GM12878 (cell line): ENCODE results near the gene LTBP2. TPM values are rescaled to one million over a fixed set of nuclear protein-coding genes. Genes with fewer than 3 reads are reported as not detected.

Experiments
- ATAC-seq: fragments of 200-7000 bp; cut with Tn5 transposase; 3 replicates; pipeline ENCODE4 v1.9.1; 2020; ENCODE audit warnings: mild to moderate bottlenecking, moderate library complexity
- BruUV-seq: library from RNA; stranded (reverse); fragments of 400-500 nt; replicated peaks from 2 replicates; lab custom pipeline; 2021; lab: Mats Ljungman, UMichigan
- CTCF ChIA-PET: fragments of 300-600 bp; sonication (Branson Sonifier 250); formaldehyde crosslinking; extraction: SDS; loops from one replicate; lab custom pipeline; 2021; ENCODE audit warnings: inconsistent platforms; lab: Yijun Ruan, JAX
- POLR2A ChIA-PET: fragments of 350-600 bp; formaldehyde crosslinking; extraction: SDS; loops from one replicate; lab custom pipeline; 2021; ENCODE audit warnings: inconsistent platforms; lab: Charles Lee
- RAD21 ChIA-PET: fragments of 300-600 bp; sonication (Branson Sonifier 250); formaldehyde crosslinking; loops from one replicate; lab custom pipeline; 2023; ENCODE audit warnings: antibody characterized with exemption; ENCODE audit not compliant: unreplicated experiment; lab: Charles Lee
- SMC1A ChIA-PET: fragments of 300-600 bp; sonication (Branson Sonifier 250); formaldehyde crosslinking; loops from one replicate; lab custom pipeline; 2023; ENCODE audit not compliant: unreplicated experiment, uncharacterized antibody; lab: Charles Lee
- DNase-seq: peaks from one replicate; pipeline ENCODE4 v3.0.0-alpha.2; 2011; ENCODE audit warnings: low read depth, low spot score
- FAIRE-seq: peaks from 3 replicates; lab custom pipeline; 2011; peaks lifted over from hg19 to GRCh38; lab: Jason Lieb, UNC
- H2AFZ ChIP-seq: 2 replicates; pipeline ENCODE4 v1.6.0; 2011; ENCODE audit warnings: low read depth, low read length, control low read depth; ENCODE audit not compliant: control insufficient read depth
- H3K27ac ChIP-seq: 2 replicates; pipeline ENCODE4 v1.5.1; 2011; ENCODE audit warnings: control low read depth; ENCODE audit not compliant: control insufficient read depth, insufficient read depth
- H3K27me3 ChIP-seq, 2 experiments: replicated peaks in 1 of 2; 2 replicates each; pipeline versions ENCODE4 v1.6.0 to v1.6.1; 2011; ENCODE audit warnings: low read length in 1 of 2; ENCODE audit not compliant: control insufficient read depth in 2 of 2, insufficient read depth in 2 of 2
- H3K36me3 ChIP-seq, 2 experiments: 2 replicates each; pipeline ENCODE4 v1.5.1; 2011; ENCODE audit warnings: low read length in 1 of 2; ENCODE audit not compliant: control insufficient read depth in 2 of 2, insufficient read depth in 2 of 2
- H3K4me1 ChIP-seq: 2 replicates; pipeline ENCODE4 v1.6.1; 2011; ENCODE audit warnings: mild to moderate bottlenecking, low read length, moderate library complexity, mixed read lengths; ENCODE audit not compliant: control insufficient read depth, insufficient read depth
- H3K4me2 ChIP-seq: 2 replicates; pipeline ENCODE4 v1.6.0; 2011; ENCODE audit warnings: control low read depth; ENCODE audit not compliant: control insufficient read depth, insufficient read depth
- H3K4me3 ChIP-seq: fragments of 200-600 bp; sonication (generic); 2 replicates; pipeline ENCODE4 v1.5.1; 2016
- H3K79me2 ChIP-seq: 2 replicates; pipeline ENCODE4 v1.6.0; 2011; ENCODE audit warnings: low read length; ENCODE audit not compliant: control insufficient read depth, insufficient read depth
- H3K9ac ChIP-seq: 2 replicates; pipeline ENCODE4 v1.8.0; 2011; ENCODE audit warnings: low read length, control low read depth, mixed read lengths; ENCODE audit not compliant: control insufficient read depth, insufficient read depth
- H3K9me3 ChIP-seq: replicated peaks from 3 replicates; pipeline ENCODE4 v1.5.1; 2011; ENCODE audit warnings: mild to moderate bottlenecking, low read length; ENCODE audit not compliant: control insufficient read depth, insufficient read depth
- H4K20me1 ChIP-seq: 2 replicates; pipeline ENCODE4 v1.6.0; 2011; ENCODE audit not compliant: control insufficient read depth, insufficient read depth
- POLR2AphosphoS2 ChIP-seq: IDR thresholded peaks from 2 replicates; pipeline ENCODE4 v1.6.1; 2011; ENCODE audit warnings: low read depth, mild to moderate bottlenecking, low read length, improper control_type of control experiment, moderate library complexity
- POLR2AphosphoS5 ChIP-seq: IDR thresholded peaks from 2 replicates; pipeline ENCODE4 v1.6.1; 2011; ENCODE audit warnings: mild to moderate bottlenecking, low read length, inconsistent platforms
- SMARCA5 ChIP-seq: fragments of 450-650 bp; IDR thresholded peaks from 2 replicates; pipeline ENCODE4 v1.6.1; 2017; ENCODE audit warnings: mild to moderate bottlenecking
- WGBS: methylation state at CpG from one replicate; pipeline ENCODE4 v1.1.6; 2016; ENCODE audit warnings: low lambda C conversion rate; ENCODE audit not compliant: insufficient replicate concordance, insufficient coverage; ENCODE audit errors: missing lambda C conversion rate; 5-methylcytosine and 5-hydroxymethylcytosine counted together
- in situ Hi-C: fragments of 300-500 bp; cut with MboI; formaldehyde crosslinking; loops from 9 replicates; pipeline ENCODE4 v1.14.3; 2018; ENCODE audit warnings: mixed read lengths
- intact Hi-C: fragments of 100-400 bp; cut with micrococcal nuclease; formaldehyde crosslinking; loops from one replicate; pipeline ENCODE4 v1.14.2; 2022; ENCODE audit not compliant: unreplicated experiment
- polyA plus RNA-seq, 11 experiments: library from polyadenylated mRNA; depleted of rRNA in 4 of 11; unstranded in 6 of 11; stranded (reverse) in 5 of 11; fragments of >200 nt; fragmentation: Nextera tagmentation in 4 of 11; fragmentation: Illumina TruSeq in 1 of 11; extraction: Ambion mirVana in 4 of 11; extraction: Trizol in 1 of 11; gene quantifications; 1 replicate in 1 of 11; 2 replicates in 10 of 11; pipeline versions ENCODE4 v1.2.1 to v1.2.3, GENCODE V29; 2011 to 2016; ENCODE audit warnings: inconsistent platforms in 2 of 11, missing spikeins in 2 of 11, low read depth in 1 of 11
- total RNA-seq, 4 experiments: library from RNA; depleted of rRNA in 3 of 4; stranded (reverse); fragments of >200 nt in 3 of 4; fragmentation: Illumina TruSeq in 1 of 4; extraction: Trizol in 1 of 4; gene quantifications; 2 replicates each; pipeline versions ENCODE4 v1.2.1 to v1.2.3, GENCODE V29; 2013 to 2021
- TF ChIP-seq, protein P1 (sequence below): IDR thresholded peaks from 2 replicates; pipeline ENCODE4 v1.6.1; 2011; ENCODE audit warnings: borderline replicate concordance, low read depth, mild to moderate bottlenecking, moderate library complexity, mixed read lengths, low read length; ENCODE audit not compliant: insufficient read depth; ENCODE audit errors: extremely low read length
- TF ChIP-seq, protein P2 (sequence below): fragments of 450-650 bp; IDR thresholded peaks from 2 replicates; pipeline ENCODE4 v1.6.1; 2017; ENCODE audit warnings: mild to moderate bottlenecking, moderate library complexity
- TF ChIP-seq, protein P3 (sequence below): fragments of 450-650 bp; IDR thresholded peaks from 2 replicates; pipeline ENCODE4 v1.6.1; 2018; ENCODE audit warnings: mild to moderate bottlenecking, low read depth, moderate library complexity; ENCODE audit not compliant: partially characterized antibody

LTBP2 gene
- total and polyA plus RNA-seq, 10 of the 15 experiments (the other 5 are each of a cell fraction or from before 2014, with no cell fraction given): 0.03 to 0.23 (median 0.06) TPM; not detected in 1

DNA sequence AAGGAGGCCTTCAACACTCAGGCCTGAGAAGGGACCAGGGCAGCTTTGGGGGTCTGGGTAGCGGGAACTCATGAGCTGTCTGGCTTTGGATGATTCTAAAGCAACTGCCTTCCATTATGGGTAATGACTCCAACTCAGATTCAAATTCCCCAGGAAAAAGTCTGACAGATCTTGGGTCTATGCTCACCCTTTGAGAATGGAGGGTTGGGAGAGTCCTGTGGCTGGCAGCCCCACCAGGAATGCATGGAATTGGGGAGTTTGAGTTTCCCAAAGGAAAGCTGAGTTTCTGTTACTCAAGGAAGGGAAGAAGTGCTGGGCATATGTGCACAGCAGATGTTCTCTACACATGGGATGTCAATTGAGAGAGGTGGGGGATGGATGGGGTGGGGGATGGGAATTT is 22.4 kb upstream of the LTBP2 start:
- POLR2A ChIA-PET: no interaction called here
- FAIRE-seq: no peak
- H4K20me1 ChIP-seq: no peaks in the 10 kb centered on the region
- no peak for TF ChIP-seq POLR2AphosphoS5
- TF ChIP-seq, all 136 proteins: peak for 0
- Histone ChIP-seq H3K27me3 (peaks cover 0 to 1% of the 10 kb centered on the region in 2 experiments; a peak in 2 of 4 replicates), H3K79me2 (no peaks in the 10 kb centered on the region), H3K27ac (no peak overlapping the region), H3K4me2 (no peak overlapping the region), H3K4me1 (no peaks in the 10 kb centered on the region), H3K9me3 (no peaks in the 10 kb centered on the region), H2AFZ (no peak overlapping the region), H3K4me3 (no peak overlapping the region), H3K9ac (no peak overlapping the region), H3K36me3 (no peaks in the 10 kb centered on the region)
- no peak for ATAC-seq
- SMC1A ChIA-PET: no interaction called here
- WGBS: 38% methylated on average over 1 of the region's 1 CpG
- BruUV-seq: no TSS peak
- RAD21 ChIA-PET: interaction anchor here (0.7 to 1.4 kb wide), 2 partner anchors 10 to 26 kb away, joined by 3 read pairs; no protein-coding TSS in a partner anchor
- CTCF ChIA-PET: interaction anchor here (2.4 kb wide), 1 partner anchor 25 kb away, joined by 9 read pairs; no protein-coding TSS in a partner anchor
- in situ Hi-C loops: no loop called here
- no peak for DNase-seq
- intact Hi-C loops: no loop called here

DNA sequence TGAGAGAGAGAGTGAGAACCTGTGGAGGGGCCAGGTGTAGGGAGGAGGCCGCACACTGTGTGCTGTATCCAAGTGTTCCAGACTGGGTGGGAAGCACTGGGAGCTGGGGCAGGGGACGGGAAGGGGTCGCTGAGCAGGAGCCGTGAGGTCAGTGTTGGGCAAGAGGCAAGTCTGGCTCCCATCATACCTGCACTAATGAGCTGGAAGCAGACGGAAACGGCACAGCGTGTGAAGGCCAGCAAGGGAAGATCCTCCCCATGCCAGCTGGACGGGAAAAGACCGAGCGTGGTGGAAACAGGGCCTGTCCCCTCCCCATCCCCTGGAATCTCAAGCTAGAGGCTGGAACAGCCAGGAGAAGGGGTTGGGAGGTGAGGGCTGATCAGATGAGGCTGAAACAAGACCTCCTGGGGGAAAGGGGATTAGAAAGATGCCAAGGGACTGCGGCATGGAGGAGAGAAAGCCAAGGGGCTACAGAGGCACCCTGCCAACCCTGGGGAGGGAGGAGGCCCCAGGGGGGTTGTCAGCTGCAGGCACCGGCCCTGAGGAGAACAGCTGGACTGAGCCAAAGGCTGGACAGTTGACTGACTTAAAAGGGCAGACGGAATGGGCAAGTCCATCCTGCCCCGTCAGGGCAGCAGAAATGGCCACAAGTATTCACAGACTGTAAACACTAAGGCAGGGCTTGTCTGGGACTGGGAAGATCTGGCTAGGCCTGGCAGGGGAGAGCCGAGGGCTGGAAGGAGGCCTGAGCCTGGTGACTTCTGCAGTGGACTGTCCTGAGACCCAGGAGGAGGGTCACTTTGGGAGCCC is 19.0 kb upstream of the LTBP2 start:
- BruUV-seq: no TSS peak
- ChIA-PET SMC1A (no interaction called here), RAD21 (interaction anchor here (1.0 kb wide), 1 partner anchor 173 kb away, joined by 3 read pairs; no protein-coding TSS in a partner anchor), CTCF (interaction anchor here (0.6 to 0.9 kb wide), 3 partner anchors 22 to 477 kb away, joined by 3 to 4 read pairs (median 3); no protein-coding TSS in a partner anchor), POLR2A (no interaction called here)
- Histone ChIP-seq H4K20me1 (no peaks in the 10 kb centered on the region), H3K9ac (no peak overlapping the region), H3K4me1 (no peaks in the 10 kb centered on the region), H3K4me2 (no peak overlapping the region), H2AFZ (no peak overlapping the region), H3K27ac (no peak overlapping the region), H3K9me3 (no peaks in the 10 kb centered on the region), H3K79me2 (no peaks in the 10 kb centered on the region), H3K4me3 (no peak overlapping the region), H3K36me3 (no peaks in the 10 kb centered on the region), H3K27me3 (no peaks in the 10 kb centered on the region)
- no peak for FAIRE-seq
- no peak for DNase-seq
- no peak for ATAC-seq
- 35% methylated on average over 15 of the region's 15 CpGs for WGBS
- intact Hi-C loops (no loop called here), in situ Hi-C loops (no loop called here)
- TF ChIP-seq, protein P1, sequence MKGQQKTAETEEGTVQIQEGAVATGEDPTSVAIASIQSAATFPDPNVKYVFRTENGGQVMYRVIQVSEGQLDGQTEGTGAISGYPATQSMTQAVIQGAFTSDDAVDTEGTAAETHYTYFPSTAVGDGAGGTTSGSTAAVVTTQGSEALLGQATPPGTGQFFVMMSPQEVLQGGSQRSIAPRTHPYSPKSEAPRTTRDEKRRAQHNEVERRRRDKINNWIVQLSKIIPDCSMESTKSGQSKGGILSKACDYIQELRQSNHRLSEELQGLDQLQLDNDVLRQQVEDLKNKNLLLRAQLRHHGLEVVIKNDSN: no peak
- TF ChIP-seq SMARCA5 (no peak), POLR2AphosphoS2 (no peak)
- TF ChIP-seq, protein P2, sequence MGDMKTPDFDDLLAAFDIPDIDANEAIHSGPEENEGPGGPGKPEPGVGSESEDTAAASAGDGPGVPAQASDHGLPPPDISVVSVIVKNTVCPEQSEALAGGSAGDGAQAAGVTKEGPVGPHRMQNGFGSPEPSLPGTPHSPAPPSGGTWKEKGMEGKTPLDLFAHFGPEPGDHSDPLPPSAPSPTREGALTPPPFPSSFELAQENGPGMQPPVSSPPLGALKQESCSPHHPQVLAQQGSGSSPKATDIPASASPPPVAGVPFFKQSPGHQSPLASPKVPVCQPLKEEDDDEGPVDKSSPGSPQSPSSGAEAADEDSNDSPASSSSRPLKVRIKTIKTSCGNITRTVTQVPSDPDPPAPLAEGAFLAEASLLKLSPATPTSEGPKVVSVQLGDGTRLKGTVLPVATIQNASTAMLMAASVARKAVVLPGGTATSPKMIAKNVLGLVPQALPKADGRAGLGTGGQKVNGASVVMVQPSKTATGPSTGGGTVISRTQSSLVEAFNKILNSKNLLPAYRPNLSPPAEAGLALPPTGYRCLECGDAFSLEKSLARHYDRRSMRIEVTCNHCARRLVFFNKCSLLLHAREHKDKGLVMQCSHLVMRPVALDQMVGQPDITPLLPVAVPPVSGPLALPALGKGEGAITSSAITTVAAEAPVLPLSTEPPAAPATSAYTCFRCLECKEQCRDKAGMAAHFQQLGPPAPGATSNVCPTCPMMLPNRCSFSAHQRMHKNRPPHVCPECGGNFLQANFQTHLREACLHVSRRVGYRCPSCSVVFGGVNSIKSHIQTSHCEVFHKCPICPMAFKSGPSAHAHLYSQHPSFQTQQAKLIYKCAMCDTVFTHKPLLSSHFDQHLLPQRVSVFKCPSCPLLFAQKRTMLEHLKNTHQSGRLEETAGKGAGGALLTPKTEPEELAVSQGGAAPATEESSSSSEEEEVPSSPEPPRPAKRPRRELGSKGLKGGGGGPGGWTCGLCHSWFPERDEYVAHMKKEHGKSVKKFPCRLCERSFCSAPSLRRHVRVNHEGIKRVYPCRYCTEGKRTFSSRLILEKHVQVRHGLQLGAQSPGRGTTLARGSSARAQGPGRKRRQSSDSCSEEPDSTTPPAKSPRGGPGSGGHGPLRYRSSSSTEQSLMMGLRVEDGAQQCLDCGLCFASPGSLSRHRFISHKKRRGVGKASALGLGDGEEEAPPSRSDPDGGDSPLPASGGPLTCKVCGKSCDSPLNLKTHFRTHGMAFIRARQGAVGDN: no peak
- TF ChIP-seq, protein P3, sequence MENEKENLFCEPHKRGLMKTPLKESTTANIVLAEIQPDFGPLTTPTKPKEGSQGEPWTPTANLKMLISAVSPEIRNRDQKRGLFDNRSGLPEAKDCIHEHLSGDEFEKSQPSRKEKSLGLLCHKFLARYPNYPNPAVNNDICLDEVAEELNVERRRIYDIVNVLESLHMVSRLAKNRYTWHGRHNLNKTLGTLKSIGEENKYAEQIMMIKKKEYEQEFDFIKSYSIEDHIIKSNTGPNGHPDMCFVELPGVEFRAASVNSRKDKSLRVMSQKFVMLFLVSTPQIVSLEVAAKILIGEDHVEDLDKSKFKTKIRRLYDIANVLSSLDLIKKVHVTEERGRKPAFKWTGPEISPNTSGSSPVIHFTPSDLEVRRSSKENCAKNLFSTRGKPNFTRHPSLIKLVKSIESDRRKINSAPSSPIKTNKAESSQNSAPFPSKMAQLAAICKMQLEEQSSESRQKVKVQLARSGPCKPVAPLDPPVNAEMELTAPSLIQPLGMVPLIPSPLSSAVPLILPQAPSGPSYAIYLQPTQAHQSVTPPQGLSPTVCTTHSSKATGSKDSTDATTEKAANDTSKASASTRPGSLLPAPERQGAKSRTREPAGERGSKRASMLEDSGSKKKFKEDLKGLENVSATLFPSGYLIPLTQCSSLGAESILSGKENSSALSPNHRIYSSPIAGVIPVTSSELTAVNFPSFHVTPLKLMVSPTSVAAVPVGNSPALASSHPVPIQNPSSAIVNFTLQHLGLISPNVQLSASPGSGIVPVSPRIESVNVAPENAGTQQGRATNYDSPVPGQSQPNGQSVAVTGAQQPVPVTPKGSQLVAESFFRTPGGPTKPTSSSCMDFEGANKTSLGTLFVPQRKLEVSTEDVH: no peak
